Raji (cell line): ENCODE measurements around the gene BANF2.

Experiments used
- POLR2A ChIP-seq: IDR thresholded peaks from 2 replicates; pipeline ENCODE4 v1.6.1; 2011; ENCODE audit warnings: low read depth, low read length, control low read depth; ENCODE audit not compliant: insufficient read depth

BANF2 gene

DNA sequence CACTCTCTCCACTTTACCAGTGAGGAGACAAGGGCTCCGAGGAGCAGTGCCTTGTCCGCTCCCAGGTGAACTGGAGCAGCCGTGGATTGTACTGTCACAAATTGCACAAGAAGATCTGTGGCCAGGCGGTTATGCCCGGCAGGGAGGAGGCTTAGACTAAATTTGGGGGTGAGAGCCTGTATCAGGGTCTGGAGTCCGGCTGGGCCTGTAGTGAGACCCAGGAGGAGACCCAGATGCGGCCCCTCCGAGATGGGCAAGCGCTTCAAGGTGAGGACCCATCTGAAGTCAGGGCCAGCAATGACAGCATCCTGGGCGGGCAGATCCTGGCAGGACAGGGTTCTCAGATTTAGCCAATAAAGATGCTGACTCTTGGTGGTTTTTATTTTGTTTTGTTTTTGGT is 27.6 kb downstream of the BANF2 start:
- TF ChIP-seq POLR2A = no peak

DNA sequence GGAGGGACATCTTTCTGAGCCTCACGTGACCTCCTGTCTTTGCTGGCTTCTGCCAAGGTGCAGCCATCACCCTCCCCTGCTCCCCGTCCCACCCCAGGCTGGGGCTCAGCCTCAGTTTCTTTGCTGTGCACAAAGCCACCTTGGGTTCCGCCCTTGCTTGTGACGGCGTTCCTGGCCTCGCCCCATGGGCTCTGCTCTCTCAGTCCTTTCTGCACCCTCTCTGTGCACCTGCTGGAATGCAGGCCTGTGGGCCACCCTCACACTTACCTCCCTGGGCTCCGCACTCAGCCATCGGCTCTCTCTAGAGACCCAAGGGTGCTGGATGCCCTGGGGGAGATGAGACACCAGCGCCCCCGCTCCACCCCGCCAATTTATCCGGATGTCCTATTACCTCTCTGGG is 28.3 kb downstream of the BANF2 start:
- TF ChIP-seq POLR2A = no peak

DNA sequence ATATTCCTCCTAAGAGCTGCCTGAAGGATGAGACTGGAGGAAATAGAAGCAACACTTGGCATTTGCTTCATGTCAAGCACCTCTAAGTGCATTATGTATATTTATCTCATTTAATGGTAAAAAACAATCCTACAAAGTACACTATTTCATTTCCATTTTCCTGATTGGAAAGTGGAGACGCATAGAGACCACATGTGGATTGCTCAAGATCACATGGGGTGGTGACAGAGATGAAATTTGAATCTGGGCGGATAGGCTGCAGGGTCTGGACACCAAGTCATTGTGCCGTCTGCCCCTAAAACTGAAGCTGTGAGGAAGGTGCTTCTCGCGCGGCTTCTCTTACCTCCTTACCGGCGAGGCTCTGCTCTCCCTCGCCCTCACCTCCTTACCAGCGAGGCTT is 30.3 kb downstream of the BANF2 start:
- no peak for TF ChIP-seq POLR2A

DNA sequence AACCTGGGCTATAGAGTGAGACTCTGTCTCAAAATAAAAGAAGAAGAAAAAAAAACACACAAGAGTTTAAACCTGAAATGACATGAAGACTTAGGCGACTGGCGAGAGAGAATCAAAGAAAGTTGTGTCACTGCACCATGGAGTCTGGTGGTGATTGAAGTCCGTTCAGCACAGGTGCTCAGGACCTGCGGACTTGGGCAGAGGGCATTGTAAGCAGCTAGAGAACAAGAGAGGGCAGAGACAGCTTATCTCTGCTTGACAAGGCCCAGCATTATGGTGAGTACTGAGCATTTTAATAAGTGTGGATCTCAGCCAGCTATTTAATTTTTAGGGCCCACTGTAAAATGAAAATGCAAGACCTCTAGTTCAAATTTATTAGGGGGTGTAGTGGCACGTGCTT is 31.5 kb downstream of the BANF2 start:
- no peak for TF ChIP-seq POLR2A

DNA sequence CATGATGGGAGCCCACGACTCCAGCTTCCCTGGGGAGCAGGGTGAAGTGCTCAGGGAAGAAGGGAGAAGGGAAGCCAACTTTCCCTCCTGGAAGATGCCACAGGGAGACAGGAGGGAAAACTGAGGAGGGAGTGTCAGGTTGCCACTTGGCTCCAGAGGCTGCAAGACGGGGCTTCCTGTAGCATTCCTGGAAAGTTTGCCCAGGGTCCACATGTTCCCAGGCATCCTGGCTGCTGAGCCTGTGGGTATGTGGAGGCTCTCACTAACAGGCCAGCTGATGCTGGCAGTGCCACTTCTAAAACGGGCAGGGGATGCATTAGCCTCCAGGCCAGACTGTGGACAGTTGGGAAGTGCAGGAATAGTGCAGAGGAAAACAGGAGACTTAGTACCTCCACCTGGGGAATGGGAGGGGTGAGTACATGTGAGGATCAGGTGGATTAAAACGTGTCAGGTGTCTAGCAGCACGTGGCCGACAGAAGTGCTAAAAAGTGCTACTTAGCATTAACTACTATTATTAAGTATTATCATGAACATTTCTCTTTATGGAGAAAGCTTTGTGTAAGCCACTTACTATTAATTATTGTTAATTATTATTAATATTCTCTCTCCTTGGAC is 33.2 kb downstream of the BANF2 start:
- no peak for TF ChIP-seq POLR2A

DNA sequence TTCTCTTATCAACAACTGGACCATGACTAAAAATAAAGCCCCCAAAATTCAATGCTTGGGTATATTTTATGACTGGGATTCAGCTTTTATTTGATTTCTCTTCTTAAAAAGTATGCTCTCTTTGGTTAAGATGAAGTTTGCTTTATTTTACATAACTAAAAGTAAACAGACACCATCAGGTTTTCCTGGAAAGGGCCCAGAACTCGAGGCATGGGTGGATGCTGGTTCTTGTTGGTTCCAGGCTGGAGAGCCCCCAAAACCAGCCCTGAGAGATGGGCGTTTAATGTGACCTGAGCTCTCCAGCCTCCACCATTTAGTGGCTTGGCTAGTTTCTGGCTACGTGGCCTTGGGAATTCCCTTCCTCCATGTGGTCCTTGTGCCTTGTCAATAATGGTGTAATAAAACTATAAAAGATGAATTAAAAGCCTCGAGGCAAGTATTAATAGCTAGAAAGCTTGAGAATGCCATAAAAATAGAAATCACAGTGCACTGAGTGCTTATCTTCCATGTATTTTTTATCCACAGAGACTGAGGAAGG is 34.1 kb downstream of the BANF2 start:
- TF ChIP-seq POLR2A = no peak

DNA sequence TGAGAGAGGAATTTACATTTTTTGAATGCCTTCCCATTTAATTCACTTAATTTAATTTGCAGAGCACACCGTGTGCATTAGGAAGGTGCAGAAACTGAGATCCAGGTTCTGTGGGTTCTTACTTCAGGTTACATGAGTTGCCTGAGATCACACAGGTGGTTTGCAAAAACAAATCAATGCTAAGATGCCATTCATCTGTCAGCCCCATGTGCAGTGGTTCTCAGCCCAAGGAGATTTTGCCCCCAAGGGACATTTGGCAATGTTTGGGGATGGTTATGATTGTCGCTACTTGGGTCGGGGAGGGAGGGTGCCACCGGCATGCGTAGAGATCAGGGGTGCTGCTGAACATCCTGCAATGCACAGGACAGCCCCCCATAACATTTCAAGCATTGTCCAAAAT is 34.6 kb downstream of the BANF2 start:
- TF ChIP-seq POLR2A = no peak

DNA sequence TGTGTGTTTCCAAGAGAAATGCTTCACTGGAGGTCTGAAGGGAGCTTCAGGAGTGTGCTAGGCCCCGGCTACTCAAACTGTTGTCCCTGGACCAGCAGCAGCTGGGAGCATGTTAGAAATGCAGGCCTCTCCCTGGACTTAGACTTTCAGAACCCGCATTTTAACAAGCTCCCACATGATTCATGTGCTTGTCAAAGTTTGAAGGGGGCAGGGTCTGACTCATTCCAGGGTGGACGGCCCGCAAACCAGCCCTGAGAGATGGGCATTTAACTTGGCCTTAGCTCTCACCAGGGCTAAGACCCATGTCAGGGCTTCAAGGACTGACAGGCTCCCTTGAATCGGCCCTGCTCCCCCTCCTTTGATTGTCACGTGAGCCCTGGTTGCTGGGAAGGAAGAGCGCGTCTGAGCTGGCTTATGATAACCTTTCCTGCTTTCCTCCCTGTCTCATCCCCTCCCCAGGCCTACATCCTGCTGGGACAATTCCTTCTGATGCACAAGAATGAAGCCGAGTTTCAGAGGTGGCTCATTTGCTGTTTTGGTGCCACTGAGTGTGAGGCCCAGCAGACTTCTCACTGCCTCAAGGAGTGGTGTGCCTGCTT is 35.5 kb downstream of the BANF2 start:
- TF ChIP-seq POLR2A = no peak

DNA sequence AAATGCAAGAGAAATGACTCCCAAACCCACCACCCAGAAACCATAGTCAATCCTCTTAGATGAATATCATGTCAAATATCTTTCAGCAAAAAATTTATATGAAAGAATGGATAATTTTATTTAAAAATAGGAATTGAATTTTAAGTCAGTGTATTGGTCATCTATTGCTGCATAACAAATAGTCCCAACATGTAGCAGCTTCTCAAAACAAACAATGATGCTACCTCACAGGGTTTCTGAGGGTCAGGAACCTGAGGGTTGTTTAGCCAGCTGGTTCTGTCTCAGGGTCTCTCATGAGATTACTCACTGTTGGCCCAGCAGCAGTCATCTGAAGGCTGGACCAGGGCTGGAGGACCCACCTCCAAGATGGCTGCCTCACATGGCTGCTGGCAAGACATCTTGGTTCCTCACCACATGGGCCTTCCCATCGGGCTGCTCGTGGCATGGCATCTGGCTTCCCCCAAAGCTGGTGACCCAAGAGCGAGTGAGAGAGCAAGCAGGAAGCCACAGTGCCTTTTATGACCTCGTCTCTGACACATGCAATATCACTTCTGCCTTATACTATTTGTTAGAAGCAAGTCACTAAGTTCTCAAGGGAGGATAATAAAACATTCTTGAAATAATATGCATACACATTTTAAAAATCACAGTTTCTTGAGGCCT is 36.3 kb downstream of the BANF2 start:
- TF ChIP-seq POLR2A = no peak

DNA sequence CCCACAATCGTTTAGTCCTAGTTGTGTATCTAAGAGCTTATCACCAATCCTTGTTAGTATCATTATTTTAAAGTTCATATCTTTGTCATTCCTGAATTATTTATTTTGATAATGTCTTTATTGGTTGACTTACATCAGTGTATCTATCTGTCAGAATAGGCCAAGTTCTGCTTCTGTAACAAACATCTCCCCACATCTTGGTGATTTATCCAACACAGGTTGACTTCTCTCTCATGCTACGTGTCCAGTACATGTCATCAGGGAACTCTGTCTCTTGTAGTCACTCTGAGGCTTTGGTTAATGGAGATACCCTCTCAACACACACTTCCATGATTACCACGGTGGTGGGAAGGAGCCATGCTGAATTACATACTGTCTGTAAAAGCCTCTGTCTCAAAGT is 38.4 kb downstream of the BANF2 start:
- TF ChIP-seq POLR2A = no peak

DNA sequence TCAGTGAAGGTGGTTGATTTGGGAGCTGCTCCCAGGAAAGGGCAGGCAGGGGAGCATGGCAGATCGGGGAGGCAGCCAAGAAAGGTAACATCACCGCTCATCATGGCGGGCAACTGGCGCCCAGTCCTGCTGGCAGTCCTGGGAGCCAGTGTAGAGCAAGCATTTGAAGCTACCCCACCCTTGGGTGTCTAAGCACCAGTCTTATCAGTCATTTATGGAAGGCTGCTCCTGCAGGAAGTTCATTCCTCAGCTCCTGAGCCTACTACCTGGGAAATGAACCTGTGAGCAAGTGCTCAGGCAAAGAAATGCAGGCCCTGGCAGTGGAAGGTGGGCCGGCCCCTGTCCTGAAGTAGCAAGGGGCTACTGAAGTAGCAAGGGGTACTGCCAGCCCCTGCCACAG is 41.5 kb downstream of the BANF2 start:
- TF ChIP-seq POLR2A = no peak

DNA sequence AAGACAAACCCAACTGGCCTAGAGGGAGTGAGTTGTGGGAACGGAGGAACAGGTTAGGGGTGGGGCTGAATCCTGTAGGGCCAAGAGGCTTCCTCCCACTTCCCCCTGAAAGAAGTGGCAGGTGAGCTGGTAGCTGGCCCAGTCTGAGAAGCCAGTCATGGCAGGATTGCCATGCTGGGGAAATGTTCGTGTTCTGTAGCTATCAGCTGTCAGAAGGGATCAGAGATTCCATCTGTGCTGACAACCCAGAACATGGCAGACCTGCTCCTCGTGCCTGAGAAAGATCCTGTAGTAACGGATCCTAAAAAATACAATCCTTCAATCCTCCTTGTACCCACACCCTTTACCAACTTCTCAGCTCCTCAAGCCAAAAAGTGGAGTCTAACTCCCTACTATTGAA is 43.0 kb downstream of the BANF2 start:
- no peak for TF ChIP-seq POLR2A

DNA sequence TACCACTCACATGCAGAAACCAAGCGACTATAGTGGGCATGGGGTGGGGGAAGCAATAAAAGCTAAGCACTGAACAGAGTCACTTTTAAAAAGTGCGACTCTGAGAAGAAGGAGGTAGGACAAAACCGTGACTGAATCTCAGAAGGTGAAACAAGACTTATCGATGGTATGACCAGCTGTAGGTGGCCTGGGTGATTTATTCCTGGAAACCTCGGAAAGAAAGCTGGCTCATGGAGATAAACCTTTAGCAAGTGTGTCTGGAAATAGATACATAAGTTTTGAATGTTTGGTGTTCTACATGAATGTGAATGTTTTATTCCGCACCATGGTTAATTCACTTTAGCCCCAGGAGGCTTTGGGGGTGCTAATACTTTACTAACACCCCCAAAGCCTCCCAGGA is 43.9 kb downstream of the BANF2 start:
- TF ChIP-seq POLR2A = no peak

DNA sequence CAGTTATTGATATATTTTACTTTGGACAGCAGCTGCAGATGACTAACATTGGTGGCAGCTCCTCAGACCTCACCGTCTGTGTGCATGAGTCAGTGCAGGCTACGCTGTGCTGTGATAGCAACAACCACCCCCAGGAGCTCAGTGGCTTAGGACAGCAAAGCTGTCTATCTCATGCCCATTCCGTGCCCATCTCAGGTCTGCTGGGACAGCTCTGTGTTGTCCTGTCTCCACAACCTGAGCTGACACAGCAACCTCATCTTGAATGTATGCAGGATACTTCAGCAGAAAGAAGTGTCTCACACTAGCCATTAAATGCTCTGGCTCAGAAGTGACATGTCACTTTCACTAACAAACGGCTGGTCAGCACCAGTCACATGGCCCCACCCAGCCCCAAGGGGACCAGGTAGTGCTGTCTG is 47.7 kb downstream of the BANF2 start:
- no peak for TF ChIP-seq POLR2A

DNA sequence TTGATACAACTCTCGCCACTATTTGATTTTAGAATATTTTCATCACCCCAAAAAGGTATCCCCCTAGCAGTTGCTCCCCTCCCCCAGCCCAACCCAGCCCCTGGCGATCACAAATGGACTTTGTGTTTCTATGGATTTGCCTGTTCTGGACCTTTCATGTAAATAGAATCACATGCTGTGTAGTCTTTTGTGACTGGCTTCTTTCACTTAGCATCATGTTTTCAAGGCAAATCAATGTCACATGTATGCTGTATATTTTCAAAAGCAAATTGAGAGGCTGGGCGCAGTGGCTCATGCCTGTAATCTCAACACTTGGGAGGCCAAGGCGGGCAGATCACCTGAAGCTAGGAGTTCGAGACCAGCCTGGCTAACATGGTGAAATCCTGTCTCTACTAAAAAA is 48.5 kb downstream of the BANF2 start:
- TF ChIP-seq POLR2A = no peak

DNA sequence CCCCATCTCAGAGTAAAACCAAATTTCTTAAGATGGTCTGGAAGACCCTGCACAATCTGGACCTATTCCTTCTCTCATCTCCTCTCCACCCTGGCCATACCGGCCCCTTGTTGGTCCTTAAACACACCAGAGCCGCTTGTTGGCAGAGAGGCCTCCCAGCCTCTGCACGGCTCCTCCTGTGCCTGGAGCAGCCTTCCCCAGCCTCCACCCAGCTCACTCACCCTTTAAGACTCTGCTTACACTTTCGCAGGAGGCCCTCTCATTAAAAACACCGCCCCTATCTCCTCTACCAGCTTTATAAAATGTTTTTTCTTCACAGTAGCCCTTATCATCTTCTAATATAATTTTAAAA is 49.8 kb downstream of the BANF2 start:
- no peak for TF ChIP-seq POLR2A
